HG03196 (cell line): ENCODE measurements around the gene DPP3.

Source experiments
- ATAC-seq: cut with Tn5 transposase; IDR thresholded peaks from one replicate; pipeline ENCODE4 v1.9.1; 2021; ENCODE audit not compliant: unreplicated experiment

Gene DPP3

DNA sequence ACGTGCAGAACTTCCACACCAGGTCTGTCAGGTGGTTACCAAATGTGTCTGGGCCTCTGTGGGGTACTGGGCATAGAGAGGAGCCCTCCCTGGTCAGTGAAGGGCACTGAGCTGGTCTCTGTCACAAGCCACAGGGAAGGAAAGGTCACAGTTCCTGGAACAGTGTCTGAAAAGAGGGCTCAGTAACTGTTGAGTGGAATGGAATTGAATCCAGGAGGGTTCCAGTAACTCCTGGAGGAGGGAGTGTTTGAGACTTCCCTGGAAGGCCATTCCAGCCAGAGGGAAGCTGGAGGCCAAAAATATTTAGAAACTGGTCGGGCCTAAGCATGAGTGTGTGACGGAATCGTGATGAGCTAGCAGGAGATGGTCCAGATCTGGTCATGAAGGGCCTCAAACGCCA, 74.4 kb downstream of the DPP3 start:
- no peak for ATAC-seq

DNA sequence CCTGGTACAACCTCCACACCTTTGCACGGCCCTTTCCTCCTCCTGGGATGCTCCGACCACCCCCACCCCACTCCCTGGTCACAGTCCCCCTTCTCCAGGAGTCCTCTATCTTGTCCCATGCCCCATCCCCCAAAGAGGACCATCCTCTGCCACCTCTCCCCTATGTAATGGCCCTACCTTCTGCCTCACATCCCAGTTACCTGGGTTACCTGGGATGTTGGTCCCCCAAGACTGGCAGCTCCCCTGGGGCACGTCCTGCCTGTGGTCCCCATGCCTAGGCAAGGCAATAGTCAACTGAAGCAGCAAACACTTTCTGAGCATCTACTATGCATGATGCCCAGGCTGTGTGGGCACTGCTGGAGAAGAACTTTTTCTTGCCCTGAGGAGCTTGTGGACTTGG, 75.2 kb downstream of the DPP3 start:
- ATAC-seq: no peak

DNA sequence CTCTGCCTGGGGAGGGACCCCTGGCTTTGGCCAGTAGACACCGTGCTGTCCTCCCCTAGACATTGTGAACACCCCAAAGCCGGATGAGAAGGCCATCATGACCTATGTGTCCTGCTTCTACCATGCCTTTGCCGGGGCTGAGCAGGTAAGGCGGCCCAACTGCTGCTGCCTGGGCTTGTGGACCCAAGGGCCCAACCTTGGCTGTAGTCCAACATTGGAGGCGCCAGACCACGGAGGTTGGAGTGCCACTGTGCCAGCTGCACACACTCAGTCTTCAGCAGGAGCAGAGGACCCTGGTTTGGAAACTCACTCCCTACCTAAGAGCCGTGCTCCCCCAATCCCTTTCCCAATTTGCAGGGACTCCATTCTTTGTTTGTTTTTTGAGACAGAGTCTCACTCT, 75.9 kb downstream of the DPP3 start:
- ATAC-seq: no peak

DNA sequence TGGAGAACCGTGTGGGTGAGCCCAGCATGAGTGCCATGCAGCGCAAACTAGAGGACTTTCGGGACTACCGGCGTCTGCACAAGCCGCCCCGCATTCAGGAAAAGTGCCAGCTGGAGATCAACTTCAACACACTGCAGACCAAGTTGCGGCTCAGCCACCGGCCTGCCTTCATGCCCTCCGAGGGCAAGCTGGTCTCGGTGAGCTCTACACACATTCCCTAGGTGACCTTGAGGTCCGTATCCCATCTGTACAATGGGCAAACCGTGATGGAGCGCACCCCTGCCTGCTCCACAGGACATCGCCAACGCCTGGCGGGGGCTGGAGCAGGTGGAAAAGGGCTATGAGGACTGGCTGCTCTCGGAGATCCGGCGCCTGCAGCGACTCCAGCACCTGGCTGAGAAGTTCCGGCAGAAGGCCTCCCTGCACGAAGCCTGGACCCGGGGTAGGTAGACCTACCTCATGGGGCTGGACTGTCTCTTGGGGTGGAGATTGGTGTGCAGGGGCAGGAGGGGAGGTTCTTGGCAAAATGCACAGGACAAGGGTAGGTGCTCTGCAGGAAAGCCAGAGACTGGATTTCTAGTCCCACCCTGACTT, 77.6 kb downstream of the DPP3 start:
- no peak for ATAC-seq
